HG03439 (cell line): ENCODE data around the gene CPNE7.

Experiments
- ATAC-seq: cut with Tn5 transposase; IDR thresholded peaks from one replicate; pipeline ENCODE4 v1.9.1; 2021; ENCODE audit warnings: mild to moderate bottlenecking, moderate library complexity; ENCODE audit not compliant: unreplicated experiment

Gene CPNE7

DNA sequence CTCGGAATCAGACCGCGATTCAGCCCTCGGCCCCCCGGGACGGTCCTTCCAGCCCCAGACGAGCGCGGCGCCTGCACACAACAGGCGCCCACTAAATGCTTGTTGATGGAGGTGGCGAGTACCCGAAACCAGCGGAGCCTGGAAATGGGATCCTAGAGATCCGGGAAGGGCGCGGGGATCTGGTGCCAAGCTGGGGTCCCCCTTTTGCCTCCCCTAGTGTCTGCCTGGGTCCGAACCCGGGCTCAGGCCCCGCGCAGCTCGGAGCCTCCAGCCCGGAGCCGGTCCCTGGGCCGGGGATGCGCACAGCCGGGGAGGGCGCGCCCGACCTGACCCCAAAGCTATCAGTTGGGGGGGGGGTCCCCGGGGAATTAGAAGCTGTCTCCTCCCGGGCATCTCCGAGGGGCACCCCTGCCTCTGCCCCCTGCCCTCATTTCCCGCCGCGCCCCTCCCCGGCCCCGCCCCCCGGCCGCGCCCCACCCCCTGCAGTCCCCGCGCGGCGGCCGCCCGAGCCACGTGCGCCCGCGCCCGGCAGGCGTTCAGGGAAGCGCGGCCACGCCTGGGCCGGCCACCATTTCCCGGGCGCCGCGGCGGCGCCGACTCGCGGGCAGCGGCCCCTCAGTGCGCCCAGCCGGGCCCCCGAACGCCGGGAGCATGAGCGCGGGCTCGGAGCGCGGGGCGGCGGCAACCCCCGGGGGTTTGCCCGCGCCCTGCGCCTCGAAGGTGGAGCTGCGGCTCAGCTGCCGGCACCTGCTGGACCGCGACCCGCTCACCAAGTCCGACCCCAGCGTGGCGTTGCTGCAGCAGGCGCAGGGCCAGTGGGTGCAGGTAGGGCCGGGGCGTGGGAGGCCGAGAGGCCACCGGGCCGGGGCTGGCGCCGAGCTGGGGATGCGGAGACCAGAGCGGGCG lies at the start of gene CPNE7:
Gene CPNE7, plus strand, starts transcription at position 512 of the 906 bp plus-strand sequence. Its CDS starts 140 bp downstream, at position 652.
- no peak for ATAC-seq

DNA sequence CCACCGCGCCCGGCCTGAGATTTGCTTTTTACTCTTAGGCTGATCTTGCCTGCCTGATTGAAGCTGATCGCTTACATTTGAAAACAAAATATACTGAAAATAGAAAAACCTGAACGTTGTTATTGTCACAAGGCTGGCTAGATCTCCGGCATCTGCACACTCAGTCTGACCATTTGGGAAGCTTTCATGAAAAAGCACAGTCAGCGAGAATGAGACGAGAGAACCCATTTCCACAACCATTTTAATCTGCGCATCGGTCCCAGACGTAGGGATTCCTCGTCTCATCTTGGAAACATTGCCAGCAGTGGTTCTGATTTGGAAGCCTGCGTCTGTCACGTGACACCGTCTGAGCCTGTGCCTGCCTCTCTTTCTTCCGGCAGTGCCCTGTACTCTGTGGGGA lies 46.5 kb upstream of the CPNE7 start:
- ATAC-seq: no peak

DNA sequence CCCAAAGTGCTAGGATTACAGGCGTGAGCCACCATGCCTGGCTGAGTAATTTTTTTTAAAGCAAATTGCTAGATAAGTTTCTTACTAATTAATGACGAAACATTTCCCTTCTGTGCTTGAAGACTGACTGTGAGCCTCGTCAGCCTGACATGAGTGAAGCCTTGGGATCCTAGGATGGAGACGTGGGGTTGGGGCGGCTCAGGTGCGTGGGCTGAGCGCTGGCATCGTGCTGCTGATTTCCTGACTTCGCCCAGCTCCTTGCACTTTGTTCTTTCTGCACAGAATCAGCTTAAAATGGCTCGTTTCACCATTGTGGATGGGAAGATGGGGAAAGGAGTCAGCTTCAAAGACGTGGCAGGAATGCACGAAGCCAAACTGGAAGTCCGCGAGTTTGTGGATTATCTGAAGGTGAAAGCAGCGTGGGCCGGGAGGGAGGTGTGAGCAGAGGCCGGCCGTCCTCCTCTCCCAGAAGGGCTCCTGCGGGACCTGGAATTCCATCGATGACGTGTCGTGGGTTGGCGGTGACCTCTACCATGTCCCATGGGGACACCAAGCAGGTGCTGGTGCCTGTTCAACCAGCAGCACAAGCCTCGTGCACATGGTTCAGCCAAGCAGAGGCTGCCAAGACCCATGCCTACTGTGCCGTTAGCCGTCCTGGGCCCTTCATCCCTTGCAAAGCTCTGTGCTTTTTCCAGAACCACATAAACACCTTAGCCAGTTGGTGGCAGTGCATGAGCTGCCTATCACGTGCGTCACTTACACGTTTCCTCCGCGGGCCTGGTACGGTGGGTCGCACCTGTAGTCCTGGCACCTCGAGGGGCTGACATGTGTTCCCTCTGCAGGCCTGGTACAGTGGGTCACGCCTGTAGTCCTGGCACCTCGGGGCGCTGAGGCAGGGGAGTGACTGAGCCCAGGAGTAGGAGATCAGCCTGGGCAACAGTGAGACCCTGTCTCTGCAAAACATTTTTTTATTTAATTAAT lies 44.9 kb upstream of the CPNE7 start:
- ATAC-seq: no peak

DNA sequence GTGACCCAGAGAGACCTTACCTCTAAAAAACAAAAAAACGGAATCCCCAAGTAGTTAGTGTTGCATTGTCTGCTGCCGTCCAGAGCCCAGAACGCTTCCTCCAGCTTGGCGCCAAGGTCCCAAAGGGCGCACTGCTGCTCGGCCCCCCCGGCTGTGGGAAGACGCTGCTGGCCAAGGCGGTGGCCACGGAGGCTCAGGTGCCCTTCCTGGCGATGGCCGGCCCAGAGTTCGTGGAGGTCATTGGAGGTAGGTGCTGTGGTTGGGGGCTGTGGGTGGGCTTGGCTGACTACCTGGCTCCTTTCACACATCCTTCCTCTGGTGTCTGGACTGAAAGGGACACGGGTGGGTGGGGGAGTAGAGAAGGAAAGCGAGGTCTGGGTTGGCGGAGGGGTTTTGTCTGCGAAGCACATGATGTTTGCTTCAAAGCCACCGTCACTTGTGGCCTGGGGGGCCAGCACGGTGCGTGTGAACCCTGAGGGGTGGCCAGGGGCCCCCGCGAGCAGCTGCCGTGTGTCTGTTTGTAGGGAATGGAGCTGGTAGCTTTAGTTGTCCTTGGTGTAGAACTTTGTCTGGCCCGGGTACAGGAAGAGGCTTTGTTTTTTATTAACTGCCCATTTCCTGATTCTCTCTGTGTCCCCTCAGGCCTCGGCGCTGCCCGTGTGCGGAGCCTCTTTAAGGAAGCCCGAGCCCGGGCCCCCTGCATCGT lies 43.6 kb upstream of the CPNE7 start:
- ATAC-seq: no peak

DNA sequence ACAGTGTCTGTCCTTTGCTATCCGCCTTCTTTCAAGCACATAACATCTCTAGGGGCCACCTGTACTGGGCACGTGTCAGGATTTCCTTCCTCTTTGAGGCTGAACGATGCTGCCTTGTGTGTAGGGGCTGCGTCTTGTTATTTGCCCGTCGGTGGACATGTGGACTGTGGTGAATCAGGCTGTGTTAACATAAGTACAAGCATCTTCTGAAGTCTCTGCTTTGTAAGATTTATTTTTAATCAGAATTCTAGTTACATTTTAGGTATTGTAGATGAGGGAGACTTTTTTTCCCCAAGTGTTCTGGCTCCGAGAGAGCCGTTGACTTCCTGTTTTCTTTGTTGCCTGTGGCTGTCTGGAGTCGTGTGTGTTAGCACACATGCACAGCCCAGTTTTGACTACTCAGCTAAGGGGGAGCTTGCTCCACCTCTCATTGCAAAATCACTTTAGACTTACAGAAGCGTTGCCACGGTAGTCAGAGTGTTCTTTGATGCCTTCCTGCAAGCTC lies 41.3 kb upstream of the CPNE7 start:
- ATAC-seq: no peak

DNA sequence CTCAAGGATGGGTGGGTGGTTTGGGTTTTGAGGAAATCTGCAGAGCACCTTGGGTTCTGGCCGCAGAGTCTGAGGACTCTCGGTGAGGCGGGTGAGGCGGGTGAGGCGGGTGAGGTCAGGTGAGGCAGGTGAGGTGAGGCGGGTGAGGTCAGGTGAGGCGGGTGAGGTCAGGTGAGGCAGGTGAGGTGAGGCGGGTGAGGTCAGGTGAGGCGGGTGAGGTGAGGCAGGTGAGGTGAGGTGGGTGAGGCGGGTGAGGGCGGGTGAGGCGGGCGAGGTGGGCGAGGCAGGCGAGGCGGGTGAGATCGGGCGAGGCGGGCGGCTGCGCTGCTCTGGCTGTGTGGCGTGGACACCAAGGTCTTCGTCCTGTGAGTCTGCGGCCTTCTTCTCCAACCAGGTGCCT lies 39.2 kb upstream of the CPNE7 start:
- ATAC-seq: no peak

DNA sequence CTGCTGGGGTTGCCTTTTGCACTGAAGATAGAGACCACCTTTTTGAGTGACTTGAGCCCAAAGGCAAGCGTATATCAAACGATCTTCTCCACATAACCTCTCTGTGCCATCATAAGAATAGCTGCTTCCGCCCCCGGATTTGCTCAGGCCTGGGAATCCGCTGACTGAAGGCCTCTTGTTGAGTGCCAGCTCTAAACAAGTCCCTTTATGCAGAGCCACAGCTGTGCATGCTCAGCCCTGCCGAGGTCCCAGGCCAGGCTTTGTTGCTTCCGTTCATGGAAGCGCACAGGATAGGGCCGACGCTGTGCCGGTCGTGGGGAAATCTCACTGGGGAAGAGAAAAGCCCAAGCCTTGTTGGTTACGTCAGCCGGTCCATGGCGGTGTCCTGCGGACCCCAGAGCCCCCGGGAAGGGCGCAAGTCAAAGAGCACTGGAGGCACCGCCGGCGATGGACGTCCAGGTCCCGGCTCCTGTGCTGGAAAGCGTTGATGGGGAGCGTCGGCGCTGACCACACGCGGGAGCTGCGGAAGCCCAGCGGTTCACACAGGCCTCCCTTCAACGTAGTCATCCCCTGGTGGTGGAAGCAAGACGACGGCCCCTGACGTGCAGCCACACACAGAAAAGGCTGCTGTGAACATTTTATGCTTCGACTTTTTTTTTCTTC lies 38.5 kb upstream of the CPNE7 start:
- ATAC-seq: no peak

DNA sequence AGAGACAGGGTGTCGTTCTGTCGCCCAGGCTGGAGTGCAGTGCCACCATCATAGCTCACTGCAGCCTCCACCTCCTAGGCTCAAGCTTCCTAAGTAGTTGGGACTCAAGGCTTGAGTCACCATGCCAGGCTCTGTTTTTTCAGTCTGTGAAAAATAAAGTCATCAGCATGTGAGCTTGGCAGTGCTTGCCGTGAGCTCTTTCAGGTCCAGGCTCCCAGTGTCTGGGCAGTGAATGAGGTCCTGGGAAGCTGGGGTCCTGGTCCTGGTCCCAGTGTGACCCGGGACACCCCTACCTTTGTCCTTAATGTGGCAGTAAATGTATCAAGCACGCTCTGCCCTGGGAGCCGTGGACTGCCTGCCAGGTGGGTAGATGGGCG lies 38.0 kb upstream of the CPNE7 start:
- ATAC-seq: no peak

DNA sequence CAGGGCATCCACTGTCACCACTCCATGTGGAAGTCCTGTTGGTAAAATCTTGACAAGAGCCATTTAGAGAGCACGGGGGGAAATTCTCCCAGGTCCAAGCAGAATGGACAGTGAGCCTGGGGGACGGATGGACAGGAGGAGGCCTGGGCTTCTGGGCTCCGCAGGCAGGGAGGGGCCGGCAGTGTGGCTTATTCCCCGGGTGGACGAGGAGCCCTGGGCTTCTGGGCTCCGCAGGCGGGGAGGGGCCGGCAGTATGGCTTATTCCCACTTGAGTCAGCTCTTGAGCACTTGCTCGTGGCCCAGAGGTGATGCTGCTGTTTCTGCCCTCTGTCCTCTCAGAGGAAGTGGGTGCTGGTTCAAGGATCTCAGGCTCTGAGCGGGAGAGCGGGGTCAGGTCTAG lies 37.3 kb upstream of the CPNE7 start:
- ATAC-seq: no peak

DNA sequence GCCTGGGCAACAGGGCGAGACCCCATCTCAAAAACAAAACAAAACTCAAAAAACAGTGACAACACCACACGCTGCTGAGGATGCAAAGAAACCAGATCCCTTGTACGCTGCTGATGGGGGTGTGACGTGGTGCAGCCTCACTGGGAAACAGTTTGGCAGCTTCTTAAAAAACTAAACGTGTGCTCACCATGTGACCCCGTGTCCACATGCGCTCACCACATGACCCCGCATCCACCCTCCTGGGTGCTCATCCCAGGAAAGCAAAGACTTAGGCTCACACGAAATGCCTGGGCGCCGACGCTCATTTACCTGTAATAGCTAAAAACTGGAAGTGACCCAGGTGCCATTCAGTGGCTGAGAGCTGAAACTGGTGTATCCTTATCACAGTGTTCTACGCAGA lies 35.0 kb upstream of the CPNE7 start:
- ATAC-seq: no peak

DNA sequence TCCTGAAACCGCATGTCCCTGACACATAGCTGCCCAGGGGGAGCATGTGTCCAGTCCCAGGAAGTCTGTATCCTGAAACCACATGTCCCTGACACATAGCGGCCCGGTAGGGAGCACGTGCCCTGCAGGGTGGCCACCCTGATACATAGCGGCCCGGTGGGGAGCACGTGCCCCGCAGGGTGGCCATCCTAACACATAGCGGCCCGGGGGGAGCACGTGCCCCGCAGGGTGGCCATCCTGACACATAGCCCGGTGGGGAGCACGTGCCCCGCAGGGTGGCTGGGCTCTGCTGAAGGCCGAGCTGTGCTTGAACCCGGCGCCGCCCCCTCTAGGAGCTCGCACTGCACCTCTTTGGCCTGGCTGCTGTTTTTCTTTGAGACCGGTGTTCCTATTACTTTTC lies 33.8 kb upstream of the CPNE7 start:
- no peak for ATAC-seq

DNA sequence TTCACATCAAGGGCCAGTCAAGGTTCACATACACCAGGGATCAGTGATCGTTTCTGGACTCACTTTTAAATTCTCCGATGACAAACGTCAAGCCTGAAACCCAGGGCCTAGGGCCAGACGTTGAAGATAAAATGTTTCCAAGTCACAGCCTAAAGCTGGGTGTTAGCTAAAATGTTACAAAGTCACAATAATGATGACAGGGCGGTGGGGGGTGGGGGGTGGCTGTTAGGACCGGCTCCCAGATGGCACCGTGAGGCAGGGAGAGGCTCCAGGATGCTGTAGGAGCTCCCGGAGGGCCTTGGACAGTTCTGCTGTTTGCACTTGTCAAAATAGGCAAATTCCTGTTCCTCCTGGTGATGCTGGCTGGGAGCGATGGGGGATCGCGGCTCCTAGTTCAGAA lies 31.4 kb upstream of the CPNE7 start:
- ATAC-seq: no peak

DNA sequence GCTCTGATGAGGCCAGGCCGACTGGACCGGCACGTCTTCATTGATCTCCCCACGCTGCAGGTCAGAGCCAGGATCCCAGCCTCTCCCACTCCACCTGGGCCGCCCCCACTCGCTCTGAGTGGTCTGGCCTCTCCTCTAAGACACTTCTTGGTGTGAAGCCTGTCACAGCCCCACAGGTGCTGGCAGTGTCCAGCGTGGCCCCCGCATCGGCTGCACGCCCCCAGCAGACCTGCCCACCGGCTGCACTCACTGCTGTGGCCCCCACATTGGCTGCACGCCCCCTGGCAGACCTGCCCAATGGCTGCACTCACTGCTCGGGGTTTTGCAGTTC lies 30.9 kb upstream of the CPNE7 start:
- ATAC-seq: no peak

DNA sequence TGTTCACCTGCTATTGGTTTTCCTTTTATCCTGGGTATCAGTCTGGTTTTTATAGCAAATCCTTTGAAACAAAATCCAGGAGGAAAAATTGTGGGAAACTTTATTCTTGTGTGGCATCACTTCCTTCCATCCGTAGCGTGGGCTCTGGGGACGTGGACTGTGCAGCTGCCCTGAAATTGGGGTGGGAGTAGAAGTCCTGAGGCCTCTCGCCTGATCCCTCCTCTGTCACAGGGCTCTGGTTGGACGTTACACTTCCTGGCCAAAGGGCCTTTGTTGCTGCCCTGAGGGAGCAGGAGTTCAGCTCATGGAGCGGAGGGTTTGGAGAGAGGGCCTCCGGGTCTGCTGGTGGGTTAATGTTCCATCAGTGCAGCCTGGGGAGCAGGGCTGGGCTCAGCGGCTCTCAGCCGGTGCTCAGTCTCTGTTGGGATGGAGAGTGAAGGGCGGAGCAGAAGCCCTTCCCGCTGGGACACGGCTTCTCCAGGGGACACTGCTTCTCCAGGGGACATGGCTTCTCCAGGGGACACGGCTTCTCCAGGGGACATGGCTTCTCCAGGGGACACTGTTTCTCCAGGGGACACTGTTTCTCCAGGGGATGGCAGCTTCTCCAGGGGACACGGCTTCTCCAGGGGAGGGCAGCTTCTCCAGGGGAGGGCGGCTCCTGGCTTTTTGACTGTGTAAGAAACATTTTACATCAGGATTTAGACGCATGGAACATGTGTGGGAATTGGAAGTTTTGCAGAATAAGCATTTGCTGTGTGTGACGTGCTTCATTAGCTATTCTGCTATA lies 30.3 kb upstream of the CPNE7 start:
- no peak for ATAC-seq

DNA sequence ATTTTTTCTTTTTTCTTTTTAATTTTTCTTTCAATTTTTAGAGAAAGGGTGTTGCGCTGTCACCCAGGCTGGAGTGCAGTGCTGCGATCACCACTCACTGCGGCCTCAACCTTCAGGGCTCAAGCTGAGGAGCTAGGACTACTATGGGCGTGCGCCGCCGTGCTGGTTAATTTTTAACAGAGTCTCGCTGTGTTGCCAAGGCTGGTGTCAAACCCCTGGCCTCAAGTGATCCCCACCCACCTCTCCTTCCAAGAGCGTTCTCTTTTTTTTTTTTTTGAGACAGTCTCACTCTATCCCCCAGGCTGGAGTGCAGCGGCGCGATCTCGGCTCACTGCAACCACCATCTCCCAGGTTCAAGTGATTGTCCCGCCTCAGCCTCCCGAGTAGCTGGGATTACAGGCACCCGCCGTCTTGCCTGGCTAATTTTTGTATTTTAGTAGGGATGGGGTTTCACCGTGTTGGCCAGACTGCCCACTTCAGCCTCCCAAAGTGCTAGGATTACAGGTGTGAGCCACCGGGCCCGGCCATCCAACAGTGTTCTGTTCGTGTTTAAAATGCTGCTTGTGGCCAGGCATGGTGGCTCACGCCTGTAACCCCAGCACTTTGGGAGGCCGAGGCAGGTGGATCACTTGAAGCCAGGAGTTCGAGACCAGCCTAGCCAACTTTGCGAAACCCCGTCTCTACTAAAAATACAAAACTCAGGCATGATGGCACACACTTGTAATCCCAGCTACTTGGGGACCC lies 29.6 kb upstream of the CPNE7 start:
- ATAC-seq: no peak

DNA sequence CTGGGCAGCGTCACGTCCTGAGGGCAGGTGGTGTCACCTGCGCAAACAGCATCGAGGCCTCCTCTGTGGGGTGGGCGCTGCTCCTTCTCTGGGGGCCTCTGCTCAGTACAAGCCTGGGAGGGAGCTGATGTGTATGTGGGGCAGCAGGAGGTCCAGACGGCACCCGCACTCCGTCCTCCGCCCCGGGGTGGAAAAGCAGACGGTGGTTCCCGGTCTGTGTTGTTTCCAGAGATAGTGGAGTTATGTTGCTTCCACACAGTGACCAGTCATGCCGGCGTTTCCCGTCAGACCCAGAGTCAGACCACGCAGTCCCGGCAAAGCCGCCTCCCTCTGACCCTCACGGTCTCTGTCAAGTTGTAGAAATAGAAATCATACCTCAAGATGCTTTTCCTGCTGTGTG lies 28.8 kb upstream of the CPNE7 start:
- ATAC-seq: no peak

DNA sequence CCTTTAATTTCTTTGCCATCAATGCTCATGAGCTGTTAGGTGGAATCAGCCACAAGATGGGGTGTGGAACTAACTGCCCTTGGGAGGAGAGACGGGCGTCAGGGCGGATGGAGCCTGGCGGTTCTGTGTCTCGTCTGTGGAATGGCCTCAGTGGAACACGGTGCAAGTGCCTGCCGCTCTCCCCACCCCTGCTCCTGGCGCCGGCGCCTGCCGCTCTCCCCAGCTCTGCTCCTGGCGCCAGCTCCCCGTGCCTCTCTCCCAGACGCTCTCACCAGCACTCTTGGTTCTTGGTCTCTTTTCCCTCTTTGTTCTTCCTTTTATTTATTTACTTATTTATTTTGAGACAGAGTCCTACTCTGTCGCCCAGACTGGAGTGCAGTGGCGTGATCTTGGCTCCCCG lies 28.3 kb upstream of the CPNE7 start:
- ATAC-seq: no peak

DNA sequence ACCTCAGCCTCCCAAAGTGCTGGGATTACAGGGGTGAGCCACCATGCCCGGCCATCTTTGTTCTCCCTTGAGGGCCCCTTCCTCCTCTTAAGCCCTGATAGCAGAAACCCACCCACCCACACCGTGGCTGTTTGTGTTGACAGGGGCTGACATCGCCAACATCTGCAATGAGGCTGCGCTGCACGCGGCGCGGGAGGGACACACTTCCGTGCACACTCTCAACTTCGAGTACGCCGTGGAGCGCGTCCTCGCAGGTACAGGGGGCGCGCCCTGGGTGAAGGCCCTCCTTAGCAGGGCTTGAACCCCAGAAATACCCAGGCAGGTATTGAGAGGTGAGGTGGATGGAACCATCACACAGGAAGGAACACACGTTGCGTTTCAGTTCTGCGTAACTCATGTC lies 27.7 kb upstream of the CPNE7 start:
- ATAC-seq: no peak

DNA sequence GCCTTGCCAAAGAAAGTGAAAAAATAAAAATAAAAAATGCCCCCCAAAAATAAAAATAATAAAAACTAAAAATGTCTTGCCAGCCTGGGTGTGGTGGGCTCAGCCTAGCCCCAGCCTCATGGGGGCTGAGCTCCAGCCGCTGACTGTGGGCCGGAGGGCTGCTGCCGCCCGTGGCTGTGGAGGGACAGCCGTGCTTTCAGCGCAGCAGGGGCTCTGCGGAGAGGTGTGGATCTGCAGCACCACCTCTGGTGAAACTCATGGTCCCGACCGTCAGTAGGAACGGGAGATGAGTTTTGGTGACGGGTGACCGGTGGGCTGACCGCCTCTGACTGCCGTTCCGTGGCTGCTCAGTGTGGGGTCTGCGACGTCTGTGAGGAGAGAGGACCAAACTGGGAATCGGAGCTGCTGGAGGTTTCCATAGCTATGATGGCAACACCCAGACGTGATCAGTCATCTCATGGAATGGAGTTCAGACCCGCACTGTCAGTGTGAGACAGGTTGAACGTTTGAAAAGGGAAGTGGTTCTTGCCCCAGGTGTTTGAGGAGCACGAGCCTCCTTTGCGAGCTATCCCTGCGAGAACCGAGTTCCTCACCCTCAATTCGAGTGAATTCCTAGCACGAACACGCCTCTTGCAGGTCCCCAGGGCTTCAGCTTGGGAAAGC lies 27.1 kb upstream of the CPNE7 start:
- ATAC-seq: no peak
